ENCODE measurements around the gene LCN10.
"Not testable (repeated sequence)": the region's sequence is repeated elsewhere in the genome, so short reads cannot be mapped to it uniquely, and the experiment has no call there.

GRCh38 chr9:136760834-136761544 lies 18.2 kb upstream of the LCN10 start:
- not testable (repeated sequence) for TF ChIP-seq EZH2 (IDR thresholded peaks at IDR 0.05; ENCODE audit: borderline replicate concordance, low read length)
- peak; percentile 65 for TF ChIP-seq CTCF (IDR thresholded peaks at IDR 0.05; ENCODE audit: low read length)
